ENCODE results near the gene BPIFB2.
"Not testable (repeated sequence)": the region's sequence is repeated elsewhere in the genome, so short reads cannot be mapped to it uniquely, and the experiment has no call there.

BPIFB2 gene

GRCh38 chr20:32970973-32971300 lies 36.6 kb upstream of the BPIFB2 start:
- no peak for DNase-seq

- DNase-seq, result no peak
Observed at GRCh38 chr20:32971703-32972161, 35.8 kb upstream of the BPIFB2 start.

- no peak for DNase-seq
Observed at GRCh38 chr20:32972181-32973076, 35.1 kb upstream of the BPIFB2 start.

GRCh38 chr20:32973077-32973717 lies 34.3 kb upstream of the BPIFB2 start:
- DNase-seq, result no peak

GRCh38 chr20:32974204-32975064 lies 33.1 kb upstream of the BPIFB2 start:
- not testable (repeated sequence) for DNase-seq

GRCh38 chr20:32975121-32975520 lies 32.4 kb upstream of the BPIFB2 start:
- DNase-seq, result not testable (repeated sequence)

- no peak for DNase-seq
Observed at GRCh38 chr20:32975698-32976674, 31.5 kb upstream of the BPIFB2 start.

- DNase-seq, result no peak
Observed at GRCh38 chr20:32976746-32977145, 30.8 kb upstream of the BPIFB2 start.

- DNase-seq, result no peak
Observed at GRCh38 chr20:32977281-32978008, 30.1 kb upstream of the BPIFB2 start.

- DNase-seq, result no peak
Observed at GRCh38 chr20:32978009-32978335, 29.5 kb upstream of the BPIFB2 start.

- no peak for DNase-seq
Observed at GRCh38 chr20:32979201-32979998, 28.1 kb upstream of the BPIFB2 start.

- no peak for DNase-seq
Observed at GRCh38 chr20:32980131-32980941, 27.2 kb upstream of the BPIFB2 start.

- DNase-seq, result no peak
Observed at GRCh38 chr20:32980990-32981389, 26.5 kb upstream of the BPIFB2 start.

- no peak for DNase-seq
Observed at GRCh38 chr20:32982617-32983458, 24.7 kb upstream of the BPIFB2 start.

GRCh38 chr20:32983459-32984112 lies 23.9 kb upstream of the BPIFB2 start:
- no peak for DNase-seq

GRCh38 chr20:32984196-32984595 lies 23.3 kb upstream of the BPIFB2 start:
- DNase-seq, result no peak

- no peak for DNase-seq
Observed at GRCh38 chr20:32984631-32985354, 22.7 kb upstream of the BPIFB2 start.

- DNase-seq, result no peak
Observed at GRCh38 chr20:32985596-32985995, 21.9 kb upstream of the BPIFB2 start.
